HG03060 (cell line): Measurements from ENCODE around the gene GALNT7.
"Not testable (repeated sequence)": the region's sequence is repeated elsewhere in the genome, so short reads cannot be mapped to it uniquely, and the experiment has no call there.

ENCODE experiments used
- ATAC-seq: cut with Tn5 transposase; IDR thresholded peaks from one replicate; pipeline ENCODE4 v1.9.1; 2021; ENCODE audit warnings: low read depth, moderate number of reproducible peaks; ENCODE audit not compliant: unreplicated experiment

Gene GALNT7

DNA sequence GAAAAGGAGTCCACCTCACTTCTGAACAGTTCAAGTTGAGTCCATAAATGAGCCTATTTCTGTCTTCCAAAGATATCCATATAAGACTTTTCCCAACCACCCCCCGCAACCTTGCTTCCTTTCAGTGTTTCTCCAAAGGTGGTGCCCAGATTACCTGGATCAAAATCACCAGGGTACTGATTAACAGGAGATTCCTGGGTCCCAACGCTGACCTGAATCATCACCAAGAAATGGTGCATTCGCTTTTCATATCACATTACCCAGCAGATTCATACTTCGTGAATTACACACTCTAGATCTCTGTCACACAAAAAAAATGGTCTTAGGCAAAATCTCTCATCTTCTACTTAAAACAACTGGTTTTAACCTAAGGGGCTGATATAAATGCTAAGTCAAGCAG is 2.1 kb upstream of the GALNT7 start:
- ATAC-seq = no peak

DNA sequence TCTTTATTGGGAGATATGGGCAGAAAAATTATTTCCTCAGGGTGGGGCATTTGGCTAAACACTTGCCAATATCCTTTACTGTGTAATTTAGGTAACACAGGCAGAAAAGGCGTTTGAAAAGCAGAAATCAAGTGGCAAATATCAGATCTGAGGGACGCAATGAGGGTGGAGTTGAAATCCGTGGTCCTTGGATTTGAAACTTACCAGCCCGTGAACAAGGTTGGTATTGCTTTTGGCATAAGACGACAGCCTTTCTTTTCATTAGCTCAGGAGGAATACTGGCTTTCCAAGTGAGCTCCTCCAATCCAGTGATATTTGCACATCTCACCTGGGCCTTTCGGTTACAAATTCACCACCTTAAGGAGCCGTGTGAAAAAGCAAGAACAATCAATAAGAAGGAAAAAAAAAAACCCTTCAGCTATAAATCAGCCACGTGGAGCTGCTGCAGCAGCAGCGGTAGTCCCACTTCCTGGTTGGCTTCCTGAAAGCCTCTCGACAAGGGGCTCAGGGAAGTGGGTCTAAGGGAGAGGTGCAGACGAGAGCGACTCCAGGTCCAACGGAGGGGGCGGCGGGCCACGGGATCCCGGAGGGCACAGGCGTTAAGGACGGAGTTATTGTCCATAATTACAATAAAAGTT is 734 bp upstream of the GALNT7 start:
- no peak for ATAC-seq

- no peak for ATAC-seq
These were observed 492 bp downstream of the GALNT7 start for GRCh38 chr4:173169178-173169427.

DNA sequence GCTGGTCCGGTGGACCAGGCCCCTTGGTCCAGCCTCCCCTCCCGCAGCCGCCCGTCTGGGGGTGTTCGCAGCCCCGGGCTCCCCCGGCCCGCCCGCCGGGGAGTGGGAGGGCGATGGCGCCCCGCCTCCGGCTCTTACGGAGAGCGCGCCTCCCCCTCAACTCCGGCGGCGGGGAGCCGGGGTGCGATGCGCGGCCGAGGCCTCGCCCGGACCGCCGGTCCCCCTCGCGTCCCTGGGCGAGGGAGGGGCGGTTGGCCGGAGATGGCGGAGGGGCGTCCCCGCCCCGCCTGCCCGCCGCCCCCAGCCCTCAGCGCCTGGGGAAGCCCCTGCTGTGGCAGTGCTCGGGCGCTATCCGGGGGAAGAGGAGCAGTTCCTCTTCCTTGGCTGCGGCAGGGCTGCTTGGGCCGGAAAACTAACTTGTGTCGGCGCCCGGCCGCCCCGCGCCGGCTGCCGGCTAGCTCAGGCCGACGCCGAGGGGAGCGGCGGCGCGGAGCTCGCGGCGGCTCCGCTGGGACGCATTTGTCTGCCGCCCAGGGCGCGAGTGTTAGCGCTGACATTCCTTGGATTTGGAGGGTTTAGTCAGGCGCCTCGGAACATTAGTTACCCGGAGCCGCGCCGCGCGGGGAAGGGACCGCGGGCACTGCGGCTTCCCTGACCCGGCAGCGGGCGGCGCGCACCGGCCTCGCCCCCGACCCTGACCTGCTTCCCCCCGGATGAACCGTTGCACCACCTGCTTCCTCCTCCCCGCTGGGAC is 994 bp downstream of the GALNT7 start:
- ATAC-seq = peak; percentile 47

- no peak for ATAC-seq
These were observed 1.7 kb downstream of the GALNT7 start for GRCh38 chr4:173170182-173170778.

DNA sequence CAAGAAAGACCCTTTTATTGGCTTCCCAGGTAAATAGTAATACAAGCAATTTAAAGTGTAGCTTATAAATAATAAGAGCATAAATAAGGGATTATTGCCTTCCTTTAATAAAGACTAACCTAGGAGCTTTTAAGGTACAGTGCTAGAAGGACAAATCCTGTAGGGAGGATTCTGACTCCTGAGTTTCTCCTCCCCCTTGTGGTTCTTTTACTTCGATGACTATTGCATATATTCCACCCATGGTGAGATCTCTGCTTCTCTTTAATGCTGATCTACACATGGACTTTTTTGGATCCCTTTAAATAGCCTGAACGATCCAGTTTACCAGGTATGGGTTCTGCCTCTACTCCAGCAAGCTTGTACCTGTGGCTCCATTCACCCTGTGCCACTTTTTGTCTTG is 2.5 kb downstream of the GALNT7 start:
- no peak for ATAC-seq

DNA sequence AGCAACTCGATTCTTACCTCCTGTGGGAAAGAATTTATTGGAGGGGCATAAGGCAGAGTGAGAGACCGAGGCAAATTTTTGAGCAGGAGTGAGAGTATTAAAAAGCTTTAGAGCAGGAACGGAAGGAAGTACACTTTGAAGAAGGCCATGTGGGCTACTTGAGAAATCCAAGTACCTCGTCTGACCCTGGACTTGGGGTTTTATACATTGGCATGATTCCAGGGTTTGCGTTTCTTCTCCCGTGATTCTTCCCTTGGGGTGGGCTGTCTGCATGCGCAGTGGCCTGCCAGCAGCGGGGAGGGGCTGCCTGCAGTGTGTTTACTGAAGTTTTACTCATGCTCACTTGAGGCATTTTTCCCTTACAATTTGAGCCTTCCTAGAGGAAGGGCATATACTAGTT is 3.4 kb downstream of the GALNT7 start:
- ATAC-seq = no peak

- no peak for ATAC-seq
These were observed 5.6 kb downstream of the GALNT7 start for GRCh38 chr4:173174184-173174583.

DNA sequence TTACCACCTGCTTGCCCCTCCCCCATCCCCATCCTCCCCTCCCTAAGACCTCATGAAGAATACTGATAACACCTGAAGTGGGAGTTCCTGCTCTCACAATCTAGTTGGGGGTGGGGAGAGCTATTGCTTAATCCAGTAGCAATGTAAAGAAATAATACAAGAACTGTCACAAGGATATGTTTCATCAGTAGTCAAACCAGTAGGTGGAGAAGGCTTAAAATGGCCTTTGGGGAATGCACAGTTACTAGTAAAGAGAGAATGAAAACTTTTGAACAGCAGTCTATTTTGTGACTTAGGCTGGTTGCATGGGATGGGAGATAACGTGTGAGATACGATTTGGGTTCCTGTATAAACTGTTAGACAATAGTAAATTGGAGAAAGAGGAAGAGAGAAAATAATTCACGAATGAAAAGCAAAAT is 6.0 kb downstream of the GALNT7 start:
- ATAC-seq = no peak

DNA sequence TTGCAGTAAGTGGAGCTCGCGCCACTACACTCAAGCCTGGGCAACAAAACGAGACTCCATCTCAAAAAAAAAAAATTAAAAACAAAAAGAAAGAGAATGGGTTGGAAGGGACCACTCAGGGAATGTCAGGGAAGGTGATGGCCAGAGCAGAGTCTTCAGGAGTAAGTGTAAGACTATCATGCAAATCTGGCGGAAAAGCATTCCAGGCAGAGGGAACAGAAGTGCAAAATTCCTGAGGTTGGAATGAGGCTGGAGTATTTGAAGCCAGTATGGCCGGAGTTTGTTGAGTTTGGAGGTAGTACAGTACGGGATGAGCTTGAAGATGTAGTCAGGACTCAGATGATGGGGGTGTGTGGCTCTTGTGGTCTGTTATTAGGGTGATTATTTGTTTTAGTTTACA is 7.4 kb downstream of the GALNT7 start:
- ATAC-seq = no peak

DNA sequence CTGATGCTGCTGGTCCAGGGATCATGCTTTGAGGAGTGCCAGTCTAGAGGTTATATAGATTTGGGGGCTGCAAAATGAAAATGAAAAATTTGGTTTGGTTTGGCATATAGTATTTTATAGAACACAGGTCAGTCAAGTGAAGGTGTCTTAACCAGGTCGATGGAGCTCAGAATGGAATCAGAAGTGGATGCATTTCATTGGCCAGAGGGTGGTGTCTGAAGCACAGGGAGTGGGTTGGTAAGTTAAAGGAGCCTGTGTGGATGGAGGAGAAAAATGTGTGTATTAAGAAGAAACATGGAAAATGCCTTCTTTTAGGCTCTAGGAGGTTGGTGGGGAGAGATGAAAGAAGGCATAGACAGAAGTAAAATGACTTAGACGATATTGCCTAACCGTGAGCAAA is 8.6 kb downstream of the GALNT7 start:
- no peak for ATAC-seq

- no peak for ATAC-seq
These were observed 9.5 kb downstream of the GALNT7 start for GRCh38 chr4:173178144-173178543.

DNA sequence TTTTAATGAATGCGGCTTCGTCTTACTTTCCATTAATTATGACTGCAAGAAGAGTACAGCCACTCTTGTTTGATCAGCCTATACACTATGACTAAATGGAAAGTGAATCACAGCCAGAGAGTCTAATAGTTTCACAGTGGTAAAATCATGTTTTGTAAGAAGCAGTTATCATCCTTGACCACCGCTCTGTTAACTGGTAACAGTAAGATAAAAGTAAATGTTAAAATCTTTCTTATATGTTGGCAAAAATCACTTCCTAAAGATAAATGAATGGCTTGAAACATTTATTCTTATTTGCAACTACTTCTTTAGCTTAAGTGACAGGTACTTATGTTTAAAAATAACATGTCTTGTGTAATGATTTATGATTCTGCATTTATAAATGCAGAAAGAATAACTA is 13.2 kb downstream of the GALNT7 start:
- ATAC-seq = no peak

- no peak for ATAC-seq
These were observed 13.8 kb downstream of the GALNT7 start for GRCh38 chr4:173182403-173182802.

GRCh38 chr4:173183659-173184247 is 15.1 kb downstream of the GALNT7 start:
- not testable (repeated sequence) for ATAC-seq

- ATAC-seq = no peak
These were observed 17.4 kb downstream of the GALNT7 start for GRCh38 chr4:173185847-173186510.

DNA sequence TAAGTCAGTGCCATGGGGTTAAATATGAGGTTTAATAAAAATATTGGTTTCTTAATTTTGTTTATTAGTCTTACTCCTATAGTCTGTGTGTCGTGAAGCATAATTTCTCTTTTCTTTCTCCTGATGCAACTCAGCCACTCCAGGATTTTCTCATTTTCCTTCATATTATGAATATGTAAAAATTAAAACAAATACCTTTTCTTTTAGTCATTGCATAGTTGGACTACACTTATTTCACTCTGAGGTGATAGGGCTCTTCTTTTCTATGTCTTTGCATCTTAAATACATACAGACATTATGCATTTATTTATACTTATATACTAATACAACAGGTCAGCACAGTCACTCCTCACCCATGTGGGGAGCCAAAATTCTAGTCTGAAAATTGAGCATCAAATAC is 19.1 kb downstream of the GALNT7 start:
- no peak for ATAC-seq

DNA sequence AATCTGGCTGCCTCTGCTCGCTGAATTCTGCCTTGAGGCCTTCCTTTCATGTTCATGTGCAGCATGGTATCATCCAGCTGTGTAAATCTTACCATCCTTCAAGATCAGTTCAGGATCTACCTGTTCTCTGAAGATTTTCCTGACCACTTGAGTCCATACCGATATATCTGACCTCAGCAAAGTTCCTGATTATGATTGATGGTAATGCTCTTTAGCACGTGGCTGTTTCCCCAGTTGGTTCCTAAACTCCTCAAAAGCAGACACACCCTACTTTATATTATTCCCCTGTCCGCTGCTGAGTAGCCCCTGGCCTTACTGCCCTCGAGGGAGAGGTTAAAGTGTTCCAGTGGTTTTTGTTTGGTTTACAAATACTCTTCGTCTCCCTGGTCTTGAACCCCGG is 20.0 kb downstream of the GALNT7 start:
- ATAC-seq = no peak

GRCh38 chr4:173189117-173189693 is 20.6 kb downstream of the GALNT7 start:
- ATAC-seq = no peak

DNA sequence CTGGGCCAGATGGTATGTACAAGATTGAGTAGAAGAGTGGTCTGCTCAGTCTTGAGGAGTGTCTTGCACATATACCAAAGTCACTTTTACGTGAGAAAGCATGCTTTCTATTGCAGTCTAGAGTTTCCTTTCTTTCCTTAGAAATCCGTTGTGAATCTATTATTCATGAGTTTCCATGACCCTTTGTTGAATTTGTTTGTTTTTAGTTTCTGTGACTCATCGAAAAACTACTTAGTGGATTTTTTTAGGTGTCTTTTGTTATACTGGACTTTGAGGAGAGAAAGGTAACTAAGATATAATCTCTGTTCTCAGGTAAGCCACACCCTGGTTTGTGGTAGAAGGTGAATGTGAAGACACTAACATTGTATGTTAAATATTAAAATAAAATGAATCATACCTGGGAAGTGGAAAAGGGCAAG is 23.0 kb downstream of the GALNT7 start:
- no peak for ATAC-seq
